ENCODE measurements around the gene NES. TPM values are rescaled to one million over a fixed set of nuclear protein-coding genes. Genes with fewer than 3 reads are reported as not detected.

NES gene
- polyA plus RNA-seq, 2 of the 4 experiments (the other 2 are of a cell fraction) = 0.57 to 2.1 TPM

GRCh38 chr1:156662005-156662799, 15.0 kb downstream of the NES start:
- TF ChIP-seq NR3C1 (IDR thresholded peaks at IDR 0.05) (no peak), SREBF2 (IDR thresholded peaks at IDR 0.05) (no peak), REST (IDR thresholded peaks at IDR 0.05) (no peak), TP53 (CRISPR knock-in tag; IDR thresholded peaks at IDR 0.05) (no peak), PBX3 (IDR thresholded peaks at IDR 0.05) (no peak), HOXA7 (CRISPR knock-in tag; IDR thresholded peaks at IDR 0.05) (no peak), FOSB (CRISPR knock-in tag; IDR thresholded peaks at IDR 0.05) (no peak), EP300 (IDR thresholded peaks at IDR 0.05) (no peak), GATA3 (IDR thresholded peaks at IDR 0.05; ENCODE audit: borderline replicate concordance) (no peak), ESRRA (IDR thresholded peaks at IDR 0.05; ENCODE audit: borderline replicate concordance, low read length) (no peak), POLR2AphosphoS2 (conservative IDR thresholded peaks at IDR 0.05; ENCODE audit: low read length) (no peak), ATOH8 (CRISPR knock-in tag; IDR thresholded peaks at IDR 0.05; ENCODE audit: low read depth) (no peak), RCOR1 (IDR thresholded peaks at IDR 0.05; ENCODE audit: low read depth, low read length) (no peak), E2F6 (IDR thresholded peaks at IDR 0.05; ENCODE audit: borderline replicate concordance, low read depth) (no peak), CBX8 (IDR thresholded peaks at IDR 0.05) (no peak), CEBPB (IDR thresholded peaks at IDR 0.05) (no peak)
- CTCF ChIA-PET = interaction anchor here (0.9 to 15.2 kb wide), 11 partner anchors 12 to 266 kb away, joined by 3 to 402 read pairs (median 24); partner anchors contain the start of genes CRABP2, HAPLN2, METTL25B and NES
- no peak for ATAC-seq
- POLR2A ChIA-PET = interaction anchor here (1.1 to 1.5 kb wide), 5 partner anchors 9 to 79 kb away, joined by 3 to 10 read pairs (median 4); partner anchors contain the start of genes ISG20L2, METTL25B, MRPL24 and NES
- Histone ChIP-seq H3K4me2 (peak overlapping the region; percentile 100), H3K9me3 (no peaks in the 10 kb centered on the region), H3K4me1 (peaks cover 69% of the 10 kb centered on the region), H3K4me3 (no peak overlapping the region), H3K27ac (peak overlapping the region; percentile 97)
- WGBS (ENCODE audit: missing lambda C conversion rate) = 66% methylated on average over 12 of the region's 12 CpGs
- no peak for DNase-seq (ENCODE audit: low read depth in 1 of 2, low spot score in 1 of 2)
- no peak for FAIRE-seq

GRCh38 chr1:156660752-156661112, 16.5 kb downstream of the NES start:
- FAIRE-seq (no peak), ATAC-seq (peak; percentile 23 to 44), DNase-seq (ENCODE audit: low read depth in 1 of 2, low spot score in 1 of 2) (peak in 1 of 2 experiments; percentile 50)
- H3K27ac ChIP-seq = peak overlapping the region; percentile 97
- ChIA-PET POLR2A (interaction anchor here (0.6 to 1.6 kb wide), 11 partner anchors 11 to 204 kb away, joined by 3 to 10 read pairs (median 3); partner anchors contain the start of genes ISG20L2, METTL25B, MRPL24 and NAXE), CTCF (interaction anchor here (0.5 to 15.2 kb wide), 23 partner anchors 11 to 267 kb away, joined by 3 to 402 read pairs (median 4); partner anchors contain the start of genes BCAN, CRABP2, HAPLN2 and LRRC71)
- H3K4me3 ChIP-seq = peak overlapping the region; percentile 77
- peaks cover 66% of the 10 kb centered on the region for H3K4me1 ChIP-seq
- H3K9me3 ChIP-seq = no peaks in the 10 kb centered on the region
- WGBS (ENCODE audit: missing lambda C conversion rate) = 4% methylated on average over 2 of the region's 2 CpGs
- TF ChIP-seq CEBPB (IDR thresholded peaks at IDR 0.05) (no peak), HMGXB4 (CRISPR knock-in tag; IDR thresholded peaks at IDR 0.05; ENCODE audit: borderline replicate concordance) (0 out of 2 replicates have a peak, but pooled peaks have one; percentile 9)
- peak overlapping the region; percentile 100 for H3K4me2 ChIP-seq

Measured in A549 (cell line).